HEK293 (cell line): Measurements from ENCODE around the gene ULBP2.
"Not testable (repeated sequence)": the region's sequence is repeated elsewhere in the genome, so short reads cannot be mapped to it uniquely, and the experiment has no call there.

Source experiments
- CTCF ChIA-PET: fragments of 350-600 bp; formaldehyde crosslinking; extraction: SDS; loops from one replicate; lab custom pipeline; 2021; ENCODE audit warnings: antibody characterized with exemption; lab: Yijun Ruan, JAX
- POLR2A ChIA-PET: fragments of 300-600 bp; formaldehyde crosslinking; extraction: SDS; loops from one replicate; lab custom pipeline; 2020; ENCODE audit warnings: antibody characterized with exemption, inconsistent platforms; lab: Yijun Ruan, JAX
- H3K27ac ChIP-seq: fragments of 200-500 bp; sonication (Bioruptor generic); 2 replicates; pipeline ENCODE4 v1.5.1; 2014; ENCODE audit warnings: low read depth, low read length, control low read depth, inconsistent platforms; ENCODE audit errors: extremely low read depth
- H3K36me3 ChIP-seq, 2 experiments: fragments of 200-500 bp in 1 of 2; sonication (Bioruptor generic) in 1 of 2; 1 replicate in 1 of 2; 2 replicates in 1 of 2; pipeline ENCODE4 v1.5.1; 2014 to 2017; ENCODE audit warnings: inconsistent platforms in 2 of 2, low read length in 2 of 2; ENCODE audit not compliant: control insufficient read depth in 2 of 2, insufficient read depth in 1 of 2
- H3K4me1 ChIP-seq: fragments of 200-500 bp; sonication (Bioruptor generic); 2 replicates; pipeline ENCODE4 v1.5.1; 2014; ENCODE audit warnings: mild to moderate bottlenecking, low read length, inconsistent platforms; ENCODE audit not compliant: control insufficient read depth, insufficient read depth
- H3K4me3 ChIP-seq: 2 replicates; pipeline ENCODE4 v1.5.1; 2011; ENCODE audit warnings: low read depth, mild to moderate bottlenecking, control low read depth, low read length, moderate library complexity
- H3K9me3 ChIP-seq: fragments of 200-500 bp; sonication (Bioruptor generic); 2 replicates; pipeline ENCODE4 v1.5.1; 2014; ENCODE audit warnings: low read depth, low read length, inconsistent platforms; ENCODE audit not compliant: control insufficient read depth, insufficient read depth
- PRDM4 ChIP-seq: fragments of 450-650 bp; formaldehyde crosslinking; IDR thresholded peaks from 2 replicates; pipeline ENCODE4 v1.5.1; 2017; ENCODE audit warnings: missing biosample characterization, missing genetic modification characterization
- SALL2 ChIP-seq: fragments of 450-650 bp; formaldehyde crosslinking; IDR thresholded peaks from 2 replicates; pipeline ENCODE4 v1.5.0; 2017; ENCODE audit warnings: missing biosample characterization, mild to moderate bottlenecking, missing genetic modification characterization, borderline replicate concordance
- ZBTB1 ChIP-seq: fragments of 450-650 bp; formaldehyde crosslinking; IDR thresholded peaks from 2 replicates; pipeline ENCODE4 v1.5.1; 2016; ENCODE audit warnings: missing biosample characterization, missing genetic modification characterization
- ZBTB44 ChIP-seq: fragments of 450-650 bp; IDR thresholded peaks from 2 replicates; pipeline ENCODE4 v1.5.1; 2018; ENCODE audit warnings: missing biosample characterization, mild to moderate bottlenecking, missing genetic modification characterization
- ZBTB6 ChIP-seq: fragments of 450-650 bp; formaldehyde crosslinking; IDR thresholded peaks from 2 replicates; pipeline ENCODE4 v1.5.1; 2017; ENCODE audit warnings: missing biosample characterization, missing genetic modification characterization
- ZNF18 ChIP-seq: fragments of 450-650 bp; formaldehyde crosslinking; IDR thresholded peaks from 2 replicates; pipeline ENCODE4 v1.5.1; 2016; ENCODE audit warnings: missing biosample characterization, missing genetic modification characterization
- ZNF292 ChIP-seq: fragments of 450-650 bp; formaldehyde crosslinking; IDR thresholded peaks from 2 replicates; pipeline ENCODE4 v1.5.1; 2016; ENCODE audit warnings: low read depth, missing biosample characterization, missing genetic modification characterization, borderline replicate concordance
- ZNF366 ChIP-seq: fragments of 450-650 bp; formaldehyde crosslinking; conservative IDR thresholded peaks from 2 replicates; pipeline ENCODE4 v1.5.1; 2016; ENCODE audit warnings: missing biosample characterization, missing genetic modification characterization
- ZNF501 ChIP-seq: fragments of 450-650 bp; formaldehyde crosslinking; IDR thresholded peaks from 2 replicates; pipeline ENCODE4 v1.5.1; 2016; ENCODE audit warnings: missing biosample characterization, missing genetic modification characterization
- ZNF518A ChIP-seq: fragments of 450-650 bp; formaldehyde crosslinking; conservative IDR thresholded peaks from 2 replicates; pipeline ENCODE4 v1.5.1; 2016; ENCODE audit warnings: low read depth, missing biosample characterization, missing genetic modification characterization
- ZNF555 ChIP-seq: fragments of 450-650 bp; formaldehyde crosslinking; conservative IDR thresholded peaks from 2 replicates; pipeline ENCODE4 v1.5.1; 2017; ENCODE audit warnings: missing biosample characterization, mild to moderate bottlenecking, missing genetic modification characterization, inconsistent platforms
- ZNF585B ChIP-seq: fragments of 450-650 bp; formaldehyde crosslinking; IDR thresholded peaks from 2 replicates; pipeline ENCODE4 v1.5.1; 2016; ENCODE audit warnings: missing biosample characterization, missing genetic modification characterization
- ZNF623 ChIP-seq: fragments of 450-650 bp; formaldehyde crosslinking; IDR thresholded peaks from 2 replicates; pipeline ENCODE4 v1.5.1; 2016; ENCODE audit warnings: missing biosample characterization, missing genetic modification characterization
- ZNF777 ChIP-seq: fragments of 450-650 bp; formaldehyde crosslinking; IDR thresholded peaks from 2 replicates; pipeline ENCODE4 v1.5.1; 2017; ENCODE audit warnings: missing biosample characterization, missing genetic modification characterization, borderline replicate concordance
- ZNF791 ChIP-seq: fragments of 450-650 bp; formaldehyde crosslinking; IDR thresholded peaks from 2 replicates; pipeline ENCODE4 v1.5.1; 2016; ENCODE audit warnings: missing biosample characterization, missing genetic modification characterization
- ZNF830 ChIP-seq: fragments of 450-650 bp; IDR thresholded peaks from 2 replicates; pipeline ENCODE4 v1.5.0; 2018; ENCODE audit warnings: missing biosample characterization, missing genetic modification characterization, low read depth, mild to moderate bottlenecking, moderate library complexity

The ULBP2 gene

GRCh38 chr6:149935668-149936067, 6.1 kb upstream of the ULBP2 start:
- Histone ChIP-seq H3K4me1 (no peaks in the 10 kb centered on the region), H3K4me3 (no peak overlapping the region), H3K27ac (no peak overlapping the region)
- POLR2A ChIA-PET = interaction anchor here (1.2 kb wide), 1 partner anchor 81 kb away, joined by 3 read pairs; no protein-coding TSS in a partner anchor
- TF ChIP-seq ZNF830 (tag by site-specific recombination) = no peak
- TF ChIP-seq ZNF555 = no peak
- TF ChIP-seq, all 188 proteins: peak for 0
- Histone ChIP-seq H3K9me3 (no peaks in the 10 kb centered on the region), H3K36me3 (no peaks in the 10 kb centered on the region)
- CTCF ChIA-PET = interaction anchor here (0.7 to 2.5 kb wide), 9 partner anchors 14 to 880 kb away, joined by 3 to 35 read pairs (median 4); no protein-coding TSS in a partner anchor

- TF ChIP-seq ZNF518A (tag by site-specific recombination) = no peak
- TF ChIP-seq ZNF292 = no peak
- TF ChIP-seq PRDM4 (tag by site-specific recombination) = no peak
- TF ChIP-seq ZBTB6 (tag by site-specific recombination) = no peak
- no peak for TF ChIP-seq ZNF791 (tag by site-specific recombination)
- TF ChIP-seq ZBTB1 (tag by site-specific recombination) = no peak
- no peak for TF ChIP-seq ZBTB44 (tag by site-specific recombination)
- no peak for TF ChIP-seq ZNF501 (tag by site-specific recombination)
- TF ChIP-seq ZNF585B (tag by site-specific recombination) = no peak
- no peak for TF ChIP-seq ZNF366
- no peak for TF ChIP-seq SALL2 (tag by site-specific recombination)
- no peak for TF ChIP-seq ZNF18 (tag by site-specific recombination)
- no peak for TF ChIP-seq ZNF777 (tag by site-specific recombination)
- TF ChIP-seq ZNF623 = no peak
- POLR2A ChIA-PET = no interaction called here
- CTCF ChIA-PET = interaction anchor here (1.2 to 2.5 kb wide), 2 partner anchors 13 to 80 kb away, joined by 3 to 35 read pairs; no protein-coding TSS in a partner anchor
Observed at GRCh38 chr6:149936743-149937142, 5.1 kb upstream of the ULBP2 start.

GRCh38 chr6:149938013-149938570, 3.7 kb upstream of the ULBP2 start:
- not testable (repeated sequence) for H3K4me1 ChIP-seq

More at GRCh38 chr6:149936743-149937142, 5.1 kb upstream of the ULBP2 start:
- Histone ChIP-seq H3K27ac (no peak overlapping the region), H3K4me1 (no peaks in the 10 kb centered on the region), H3K36me3 (no peaks in the 10 kb centered on the region), H3K9me3 (no peaks in the 10 kb centered on the region), H3K4me3 (no peak overlapping the region)

More at GRCh38 chr6:149938013-149938570, 3.7 kb upstream of the ULBP2 start:
- H3K27ac ChIP-seq, POLR2A ChIA-PET, H3K36me3 ChIP-seq, H3K4me3 ChIP-seq, H3K9me3 ChIP-seq, CTCF ChIA-PET: not testable (repeated sequence)
